Measurements from ENCODE around the gene GRM1. TPM values are rescaled to one million over a fixed set of nuclear protein-coding genes. Genes with fewer than 3 reads are reported as not detected.

Gene GRM1
- total RNA-seq, 1 donor from 2014 or later = not detected

DNA sequence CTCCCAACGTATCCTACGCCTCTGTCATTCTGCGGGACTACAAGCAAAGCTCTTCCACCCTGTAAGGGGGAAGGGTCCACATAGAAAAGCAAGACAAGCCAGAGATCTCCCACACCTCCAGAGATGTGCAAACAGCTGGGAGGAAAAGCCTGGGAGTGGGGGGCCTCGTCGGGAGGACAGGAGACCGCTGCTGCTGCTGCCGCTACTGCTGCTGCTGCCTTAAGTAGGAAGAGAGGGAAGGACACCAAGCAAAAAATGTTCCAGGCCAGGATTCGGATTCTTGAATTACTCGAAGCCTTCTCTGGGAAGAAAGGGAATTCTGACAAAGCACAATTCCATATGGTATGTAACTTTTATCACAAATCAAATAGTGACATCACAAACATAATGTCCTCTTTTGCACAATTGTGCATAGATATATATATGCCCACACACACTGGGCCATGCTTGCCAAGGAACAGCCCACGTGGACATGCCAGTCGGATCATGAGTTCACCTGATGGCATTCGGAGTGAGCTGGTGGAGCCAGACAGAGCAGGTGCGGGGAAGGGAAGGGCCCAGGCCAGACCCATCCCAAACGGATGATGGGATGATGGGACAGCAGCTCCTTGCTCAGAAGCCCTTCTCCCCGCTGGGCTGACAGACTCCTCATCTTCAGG lies 406.0 kb downstream of the GRM1 start:
- DNase-seq = no peak
- ChIA-PET CTCF (no interaction called here), POLR2A (no interaction called here)
- no peaks in the 10 kb centered on the region for H3K9me3 Mint-ChIP-seq
- intact Hi-C loops (cut with micrococcal nuclease) = no loop called here
- no peaks in the 10 kb centered on the region for H3K4me1 Mint-ChIP-seq
- H3K27me3 Mint-ChIP-seq = peaks cover 10% of the 10 kb centered on the region
- no peak overlapping the region for H3K4me3 Mint-ChIP-seq
- no peak for ATAC-seq (ENCODE audit: low read depth)
- no peak overlapping the region for H3K27ac Mint-ChIP-seq
- TF ChIP-seq CTCF (IDR thresholded peaks at IDR 0.05) = no peak
- H3K36me3 Mint-ChIP-seq (ENCODE audit: low read depth) = no peaks in the 10 kb centered on the region

DNA sequence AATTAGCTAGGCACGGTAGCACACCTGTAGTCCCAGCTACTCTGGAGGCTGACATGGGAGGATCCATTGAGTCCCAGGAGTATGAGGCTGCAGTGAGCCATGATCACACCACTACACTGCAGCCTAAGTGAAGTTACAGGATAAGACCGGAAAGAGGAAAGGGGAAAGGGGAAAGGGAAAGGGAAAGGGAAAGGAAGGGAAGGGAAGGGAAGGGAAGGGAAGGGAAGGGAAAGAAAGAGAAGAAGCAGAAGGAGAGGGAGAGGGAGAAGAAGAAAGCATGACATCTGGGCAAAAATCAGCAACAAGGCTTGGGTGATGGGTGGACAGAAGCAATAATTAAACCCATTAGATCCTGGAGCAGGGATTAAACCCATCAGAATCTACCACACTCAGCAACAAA lies 413.0 kb downstream of the GRM1 start:
- TF ChIP-seq CTCF (IDR thresholded peaks at IDR 0.05) = no peak
- Mint-ChIP-seq H3K27ac (no peak overlapping the region), H3K36me3 (ENCODE audit: low read depth) (no peaks in the 10 kb centered on the region), H3K9me3 (no peaks in the 10 kb centered on the region), H3K4me3 (no peak overlapping the region), H3K4me1 (no peaks in the 10 kb centered on the region), H3K27me3 (no peaks in the 10 kb centered on the region)
- intact Hi-C loops (cut with micrococcal nuclease) = no loop called here
- POLR2A ChIA-PET = no interaction called here
- DNase-seq (no peak), ATAC-seq (ENCODE audit: low read depth) (no peak)
- CTCF ChIA-PET = no interaction called here

DNA sequence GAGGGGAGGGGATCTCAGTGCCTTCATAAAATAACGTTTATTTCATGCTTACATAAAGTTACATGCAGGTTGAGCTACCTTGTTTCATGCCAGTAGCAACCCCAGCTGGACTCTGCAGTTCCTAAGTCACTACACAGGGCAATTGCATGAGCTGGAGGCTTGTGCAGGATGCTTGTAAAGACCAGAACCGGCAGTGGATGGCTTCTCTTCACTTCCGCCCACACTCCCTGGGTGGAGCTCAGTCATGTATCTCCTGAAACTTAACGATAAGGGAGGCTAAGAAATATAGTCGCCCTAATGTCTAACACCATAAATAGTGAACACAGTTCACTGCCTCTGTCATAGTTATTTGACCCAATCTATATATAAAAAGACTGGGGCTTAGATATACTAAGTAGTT lies 415.3 kb downstream of the GRM1 start:
- peaks cover 2% of the 10 kb centered on the region for H3K9me3 Mint-ChIP-seq
- TF ChIP-seq CTCF (IDR thresholded peaks at IDR 0.05) = no peak
- no peaks in the 10 kb centered on the region for H3K27me3 Mint-ChIP-seq
- no peaks in the 10 kb centered on the region for H3K4me1 Mint-ChIP-seq
- no peaks in the 10 kb centered on the region for H3K36me3 Mint-ChIP-seq (ENCODE audit: low read depth)
- ChIA-PET CTCF (no interaction called here), POLR2A (no interaction called here)
- no peak overlapping the region for H3K27ac Mint-ChIP-seq
- no peak overlapping the region for H3K4me3 Mint-ChIP-seq
- ATAC-seq (ENCODE audit: low read depth) (no peak), DNase-seq (no peak)
- intact Hi-C loops (cut with micrococcal nuclease) = no loop called here

DNA sequence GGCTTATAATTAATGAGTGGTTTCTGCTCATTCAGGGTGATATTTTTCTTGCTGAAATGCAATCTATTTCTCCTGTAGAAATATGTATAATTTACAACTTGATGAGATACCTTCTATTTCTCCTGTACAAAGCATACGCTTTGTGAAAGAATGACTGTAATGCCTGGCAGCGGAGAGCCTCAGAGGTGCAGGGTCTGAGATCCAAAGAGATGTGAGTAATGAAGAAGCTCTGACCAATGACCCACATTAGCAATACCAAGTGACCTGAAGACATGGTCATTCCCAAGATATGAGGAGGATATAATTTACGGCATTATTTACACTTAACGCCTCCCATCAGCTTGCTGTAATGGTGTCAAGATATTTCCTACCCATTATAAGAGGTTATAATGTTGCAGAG lies 416.4 kb downstream of the GRM1 start:
- Mint-ChIP-seq H3K27ac (no peak overlapping the region), H3K9me3 (peaks cover 3% of the 10 kb centered on the region), H3K27me3 (no peaks in the 10 kb centered on the region), H3K4me1 (no peaks in the 10 kb centered on the region), H3K4me3 (no peak overlapping the region), H3K36me3 (ENCODE audit: low read depth) (no peaks in the 10 kb centered on the region)
- POLR2A ChIA-PET = no interaction called here
- ATAC-seq (ENCODE audit: low read depth) (no peak), DNase-seq (no peak)
- intact Hi-C loops (cut with micrococcal nuclease) = no loop called here
- CTCF ChIA-PET = no interaction called here
- no peak for TF ChIP-seq CTCF (IDR thresholded peaks at IDR 0.05)

- CTCF ChIA-PET = no interaction called here
- H3K27ac Mint-ChIP-seq = no peak overlapping the region
- H3K36me3 Mint-ChIP-seq (ENCODE audit: low read depth) = no peaks in the 10 kb centered on the region
- ATAC-seq (ENCODE audit: low read depth) (no peak), DNase-seq (no peak)
- H3K9me3 Mint-ChIP-seq = peaks cover 30% of the 10 kb centered on the region
- TF ChIP-seq CTCF (IDR thresholded peaks at IDR 0.05) = no peak
- POLR2A ChIA-PET = no interaction called here
- H3K4me1 Mint-ChIP-seq = no peaks in the 10 kb centered on the region
- no peak overlapping the region for H3K4me3 Mint-ChIP-seq
- H3K27me3 Mint-ChIP-seq = no peaks in the 10 kb centered on the region
- intact Hi-C loops (cut with micrococcal nuclease) = no loop called here
Measured at GRCh38 chr6:146456886-146457285, 428.0 kb downstream of the GRM1 start.
